ENCODE data around the gene SSTR4. TPM values are rescaled to one million over a fixed set of nuclear protein-coding genes. Genes with fewer than 3 reads are reported as not detected.

The SSTR4 gene
- polyA plus RNA-seq, 2 of the 4 experiments (the other 2 are of a cell fraction), result 0.08 TPM; not detected in 1

GRCh38 chr20:23023621-23024177 is 11.4 kb upstream of the SSTR4 start:
- Histone ChIP-seq H3K9me3 (no peaks in the 10 kb centered on the region), H3K4me1 (peaks cover 11% of the 10 kb centered on the region; the same call in 1 of the 3 replicates), H3K4me3 (no peak overlapping the region), H3K27ac (no peak overlapping the region), H3K4me2 (no peak overlapping the region)
- DNase-seq (ENCODE audit: low read depth in 1 of 2, low spot score in 1 of 2) (no peak), FAIRE-seq (no peak), ATAC-seq (no peak)
- 88% methylated on average over 10 of the region's 10 CpGs for WGBS (ENCODE audit: missing lambda C conversion rate)
- POLR2A ChIA-PET, result no interaction called here
- TF ChIP-seq ELK1 (IDR thresholded peaks at IDR 0.05; ENCODE audit: low read depth, low read length) (no peak), TP53 (CRISPR knock-in tag; IDR thresholded peaks at IDR 0.05) (no peak), ATOH8 (CRISPR knock-in tag; IDR thresholded peaks at IDR 0.05; ENCODE audit: low read depth) (no peak), MAZ (IDR thresholded peaks at IDR 0.05; ENCODE audit: borderline replicate concordance, low read depth, low read length) (no peak), EHF (CRISPR knock-in tag; IDR thresholded peaks at IDR 0.05) (no peak), CBX2 (IDR thresholded peaks at IDR 0.05; ENCODE audit: borderline replicate concordance, low read depth) (no peak), RCOR1 (IDR thresholded peaks at IDR 0.05; ENCODE audit: low read depth, low read length) (no peak), SMC3 (IDR thresholded peaks at IDR 0.05) (no peak), HES2 (IDR thresholded peaks at IDR 0.05) (no peak), EHMT2 (IDR thresholded peaks at IDR 0.05; ENCODE audit: low read depth) (no peak), CTCF (IDR thresholded peaks at IDR 0.05) (no peak), SREBF2 (IDR thresholded peaks at IDR 0.05) (no peak), JUN (IDR thresholded peaks at IDR 0.05) (no peak), RAD21 (conservative IDR thresholded peaks at IDR 0.05 in 1 of 2, IDR thresholded peaks at IDR 0.05 in 1 of 2) (no peak), EP300 (IDR thresholded peaks at IDR 0.05) (no peak), REST (IDR thresholded peaks at IDR 0.05) (no peak), HDAC2 (IDR thresholded peaks at IDR 0.05) (no peak)
- TF ChIP-seq, protein P1, sequence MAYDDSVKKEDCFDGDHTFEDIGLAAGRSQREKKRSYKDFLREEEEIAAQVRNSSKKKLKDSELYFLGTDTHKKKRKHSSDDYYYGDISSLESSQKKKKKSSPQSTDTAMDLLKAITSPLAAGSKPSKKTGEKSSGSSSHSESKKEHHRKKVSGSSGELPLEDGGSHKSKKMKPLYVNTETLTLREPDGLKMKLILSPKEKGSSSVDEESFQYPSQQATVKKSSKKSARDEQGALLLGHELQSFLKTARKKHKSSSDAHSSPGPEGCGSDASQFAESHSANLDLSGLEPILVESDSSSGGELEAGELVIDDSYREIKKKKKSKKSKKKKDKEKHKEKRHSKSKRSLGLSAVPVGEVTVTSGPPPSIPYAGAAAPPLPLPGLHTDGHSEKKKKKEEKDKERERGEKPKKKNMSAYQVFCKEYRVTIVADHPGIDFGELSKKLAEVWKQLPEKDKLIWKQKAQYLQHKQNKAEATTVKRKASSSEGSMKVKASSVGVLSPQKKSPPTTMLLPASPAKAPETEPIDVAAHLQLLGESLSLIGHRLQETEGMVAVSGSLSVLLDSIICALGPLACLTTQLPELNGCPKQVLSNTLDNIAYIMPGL (CRISPR knock-in tag; IDR thresholded peaks at IDR 0.05; ENCODE audit: borderline replicate concordance), result no peak
- CTCF ChIA-PET, result interaction anchor here (1.9 kb wide), 1 partner anchor 29 kb away, joined by 4 read pairs; no protein-coding TSS in a partner anchor
